Activated effector memory CD4-positive, alpha-beta T cell treated with Interleukin-2 at 50 U/mL for 16 hours (primary cell): ENCODE measurements around the gene SPRYD3.

Experiments
- DNase-seq: peaks from one replicate; pipeline ENCODE4 v3.0.0-alpha.2; 2020

SPRYD3 gene

DNA sequence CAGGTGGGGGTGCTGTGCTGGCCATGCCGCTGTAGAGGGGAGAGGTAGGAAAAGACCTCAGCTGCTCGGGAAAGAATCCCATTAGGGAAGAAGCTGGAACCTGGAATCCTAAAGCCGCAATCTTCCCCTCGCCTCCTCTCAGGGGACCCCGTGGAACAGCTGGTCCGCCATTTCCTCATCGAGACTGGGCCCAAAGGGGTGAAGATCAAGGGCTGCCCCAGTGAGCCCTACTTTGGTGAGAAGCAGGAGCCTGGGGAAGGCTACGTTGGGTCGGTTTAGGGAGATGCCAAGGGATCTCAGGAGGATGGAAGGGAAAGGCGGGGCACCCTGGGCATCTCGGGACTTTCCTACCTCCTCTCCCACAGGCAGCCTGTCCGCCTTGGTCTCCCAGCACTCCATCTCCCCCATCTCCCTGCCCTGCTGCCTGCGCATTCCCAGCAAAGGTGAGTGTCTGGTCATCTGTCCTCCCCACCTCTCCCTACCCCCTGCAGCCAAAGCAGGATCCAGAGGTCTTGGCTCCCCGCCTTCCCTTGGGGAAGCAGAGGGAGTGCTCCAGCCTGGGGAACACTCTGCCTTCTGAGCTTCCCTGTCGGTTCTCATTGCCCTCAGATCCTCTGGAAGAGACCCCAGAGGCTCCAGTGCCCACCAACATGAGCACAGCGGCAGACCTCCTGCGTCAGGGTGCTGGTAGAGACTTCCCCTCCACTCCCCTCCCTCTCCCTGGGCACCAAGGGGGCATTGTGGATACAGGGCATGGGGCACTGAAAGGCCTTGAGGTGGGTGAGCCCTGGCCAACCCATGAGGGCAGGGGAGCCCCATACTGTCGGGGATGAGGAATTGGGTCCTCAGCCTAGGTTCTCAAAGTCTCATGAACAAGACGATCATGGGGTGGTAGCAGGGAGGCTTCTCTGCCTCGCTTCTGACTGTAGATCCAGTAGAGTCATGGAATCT lies 16.9 kb downstream of the SPRYD3 start:
- DNase-seq: no peak

GRCh38 chr12:53061404-53062010 lies 17.7 kb downstream of the SPRYD3 start:
- no peak for DNase-seq

DNA sequence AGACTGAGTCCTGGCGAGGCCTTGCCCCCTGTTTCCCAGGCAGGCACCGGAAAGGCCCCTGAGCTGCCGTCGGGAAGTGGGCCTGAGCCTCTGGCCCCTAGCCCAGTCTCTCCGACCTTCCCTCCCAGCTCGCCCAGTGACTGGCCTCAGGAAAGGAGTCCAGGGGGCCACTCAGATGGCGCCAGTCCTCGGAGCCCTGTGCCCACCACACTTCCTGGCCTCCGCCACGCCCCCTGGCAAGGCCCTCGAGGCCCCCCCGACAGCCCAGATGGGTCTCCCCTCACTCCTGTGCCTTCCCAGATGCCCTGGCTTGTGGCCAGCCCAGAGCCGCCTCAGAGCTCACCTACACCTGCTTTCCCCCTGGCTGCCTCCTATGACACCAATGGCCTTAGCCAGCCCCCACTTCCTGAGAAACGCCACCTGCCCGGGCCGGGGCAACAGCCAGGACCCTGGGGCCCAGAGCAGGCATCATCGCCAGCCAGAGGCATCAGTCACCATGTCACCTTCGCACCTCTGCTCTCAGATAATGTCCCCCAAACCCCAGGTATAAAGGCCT lies 18.4 kb downstream of the SPRYD3 start:
- no peak for DNase-seq

- no peak for DNase-seq
Observed at GRCh38 chr12:53060064-53060720, 19.0 kb downstream of the SPRYD3 start.

GRCh38 chr12:53059434-53060063 lies 19.6 kb downstream of the SPRYD3 start:
- DNase-seq: no peak

GRCh38 chr12:53058674-53059433 lies 20.3 kb downstream of the SPRYD3 start:
- no peak for DNase-seq

GRCh38 chr12:53057816-53058500 lies 21.2 kb downstream of the SPRYD3 start:
- no peak for DNase-seq

GRCh38 chr12:53056901-53057300 lies 22.3 kb downstream of the SPRYD3 start:
- no peak for DNase-seq

- DNase-seq: no peak
Observed at GRCh38 chr12:53056296-53056695, 22.9 kb downstream of the SPRYD3 start.

GRCh38 chr12:53055471-53056266 lies 23.5 kb downstream of the SPRYD3 start:
- no peak for DNase-seq

DNA sequence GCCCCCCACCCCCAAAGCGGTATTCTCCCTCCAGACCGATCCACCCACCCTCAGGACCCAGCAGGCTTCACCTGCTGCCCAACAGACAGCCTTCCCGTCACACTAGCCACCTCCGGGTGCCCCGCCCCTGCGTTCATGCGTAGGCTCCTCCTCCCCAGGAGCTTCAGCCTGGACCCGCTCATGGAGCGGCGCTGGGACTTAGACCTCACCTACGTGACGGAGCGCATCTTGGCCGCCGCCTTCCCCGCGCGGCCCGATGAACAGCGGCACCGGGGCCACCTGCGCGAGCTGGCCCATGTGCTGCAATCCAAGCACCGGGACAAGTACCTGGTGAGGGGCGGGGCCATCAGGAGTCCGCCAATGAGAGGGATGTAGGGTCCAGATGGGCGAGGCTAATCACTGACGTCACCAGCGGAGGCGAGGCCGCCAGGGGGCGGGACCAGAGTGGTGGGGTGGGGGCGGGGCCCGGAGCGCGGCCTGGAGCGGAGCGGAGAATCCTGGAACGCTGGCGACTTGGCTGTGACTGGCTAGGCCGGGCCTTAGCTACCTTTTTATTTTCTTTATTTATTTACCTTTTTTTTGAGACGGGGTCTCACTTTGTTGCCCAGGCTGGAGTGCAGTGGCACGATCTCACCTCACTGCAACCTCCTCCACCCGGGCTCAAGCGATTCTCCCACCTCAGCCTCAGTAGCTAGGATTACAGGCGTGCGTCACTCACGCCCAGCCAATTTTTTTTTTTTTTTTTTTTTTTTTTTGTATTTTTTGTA lies 24.9 kb downstream of the SPRYD3 start:
- peak; percentile 87 for DNase-seq

DNA sequence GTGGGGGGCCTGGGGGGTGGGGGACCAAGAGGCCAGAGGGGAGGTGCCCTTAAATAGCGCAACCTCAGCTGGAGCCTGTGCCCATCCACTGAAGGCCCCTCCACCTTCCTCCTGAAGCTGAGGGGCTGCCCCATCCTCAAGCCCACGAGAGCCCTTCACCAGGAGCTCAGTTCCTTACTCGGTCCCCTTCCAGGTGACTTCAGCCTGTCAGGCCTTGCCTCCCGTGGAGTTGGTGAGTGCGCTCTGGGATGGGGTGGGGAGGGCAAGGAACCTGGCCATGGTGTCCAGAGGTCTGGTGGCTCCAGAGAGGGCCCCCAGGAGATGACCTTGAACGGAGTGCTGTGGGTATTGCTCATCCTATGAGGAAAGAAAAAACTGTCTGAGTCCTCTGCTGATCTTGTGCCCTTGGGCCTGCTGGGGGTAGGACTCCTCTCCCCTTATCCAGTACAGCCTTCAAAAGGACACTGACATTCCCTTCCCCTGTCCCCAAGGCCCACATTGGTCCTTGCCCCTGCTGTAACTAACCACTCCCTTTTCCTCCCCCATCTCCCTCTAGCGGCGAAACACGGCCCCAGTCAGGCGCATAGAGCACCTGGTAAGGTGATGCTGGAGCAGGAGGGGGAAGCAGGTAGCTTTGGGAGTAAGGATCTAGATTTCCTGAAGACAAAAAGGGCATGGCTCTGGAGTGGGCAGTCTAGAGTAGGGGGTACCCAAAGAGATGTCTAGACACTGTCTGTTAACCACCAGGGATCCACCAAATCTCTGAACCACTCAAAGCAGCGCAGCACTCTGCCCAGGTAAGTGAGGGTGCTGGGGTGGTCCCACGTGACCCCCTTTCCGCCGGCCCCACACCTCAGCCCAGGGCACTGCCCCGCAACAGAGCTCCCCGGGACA lies 25.7 kb downstream of the SPRYD3 start:
- peak; percentile 35 for DNase-seq

GRCh38 chr12:53052419-53053217 lies 26.6 kb downstream of the SPRYD3 start:
- DNase-seq: no peak

GRCh38 chr12:53051881-53052412 lies 27.2 kb downstream of the SPRYD3 start:
- DNase-seq: no peak

DNA sequence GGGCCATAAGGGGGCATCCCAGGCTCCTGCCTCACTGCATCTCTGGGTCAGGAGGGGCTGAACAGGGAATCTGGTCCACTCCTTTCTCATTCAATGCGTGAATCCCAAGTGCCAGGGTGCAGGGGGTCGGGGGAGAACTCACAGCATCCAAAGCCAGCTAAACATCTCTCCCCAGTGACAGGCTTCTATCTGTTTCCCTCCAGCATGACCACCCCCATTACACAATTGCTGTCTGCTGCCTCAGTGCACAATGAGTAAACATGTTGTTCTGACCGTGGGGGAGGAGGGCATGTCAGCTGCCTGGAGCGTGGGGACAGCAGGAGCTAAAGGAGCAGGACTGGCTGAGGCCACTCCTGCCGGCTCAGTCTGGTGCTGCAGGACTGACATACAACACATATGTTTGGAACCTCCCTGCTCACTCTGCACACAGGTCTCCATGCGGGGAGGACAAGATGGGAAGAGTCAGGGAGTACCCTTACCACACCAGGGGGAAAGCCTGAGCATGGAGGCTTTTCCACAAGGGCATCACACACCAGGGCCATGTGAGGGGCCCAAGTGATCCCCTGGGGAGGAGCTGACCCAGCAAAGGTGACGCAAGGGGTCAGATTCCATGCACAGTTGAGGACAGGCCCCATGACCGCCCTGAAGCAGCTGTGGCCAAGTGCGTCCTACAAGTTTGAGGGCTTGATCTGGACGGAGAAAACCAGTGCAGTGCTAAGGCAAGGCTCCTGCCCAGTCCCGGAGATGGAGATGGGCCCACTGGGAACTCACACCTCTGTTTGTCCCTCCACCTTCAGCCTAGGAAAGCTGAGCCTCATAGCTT lies 27.9 kb downstream of the SPRYD3 start:
- DNase-seq: no peak

- DNase-seq: no peak
Observed at GRCh38 chr12:53050426-53051057, 28.6 kb downstream of the SPRYD3 start.
